Measurements from ENCODE around the gene MASP2.

GRCh38 chr1:11062965-11063401 is 15.9 kb upstream of the MASP2 start:
- TF ChIP-seq ZNF274 (IDR thresholded peaks at IDR 0.05; ENCODE audit: low read depth, low read length) (no peak), CTCF (IDR thresholded peaks at IDR 0.05 in 2 of 3, conservative IDR thresholded peaks at IDR 0.05 in 1 of 3; ENCODE audit: borderline replicate concordance in 1 of 3, insufficient read depth in 1 of 3, low read depth in 2 of 3, low read length in 2 of 3) (no peak), RAD21 (IDR thresholded peaks at IDR 0.05; ENCODE audit: low read depth) (no peak), EZH2 (IDR thresholded peaks at IDR 0.05) (no peak)
